Measurements from ENCODE around the gene MOSMO.

DNA sequence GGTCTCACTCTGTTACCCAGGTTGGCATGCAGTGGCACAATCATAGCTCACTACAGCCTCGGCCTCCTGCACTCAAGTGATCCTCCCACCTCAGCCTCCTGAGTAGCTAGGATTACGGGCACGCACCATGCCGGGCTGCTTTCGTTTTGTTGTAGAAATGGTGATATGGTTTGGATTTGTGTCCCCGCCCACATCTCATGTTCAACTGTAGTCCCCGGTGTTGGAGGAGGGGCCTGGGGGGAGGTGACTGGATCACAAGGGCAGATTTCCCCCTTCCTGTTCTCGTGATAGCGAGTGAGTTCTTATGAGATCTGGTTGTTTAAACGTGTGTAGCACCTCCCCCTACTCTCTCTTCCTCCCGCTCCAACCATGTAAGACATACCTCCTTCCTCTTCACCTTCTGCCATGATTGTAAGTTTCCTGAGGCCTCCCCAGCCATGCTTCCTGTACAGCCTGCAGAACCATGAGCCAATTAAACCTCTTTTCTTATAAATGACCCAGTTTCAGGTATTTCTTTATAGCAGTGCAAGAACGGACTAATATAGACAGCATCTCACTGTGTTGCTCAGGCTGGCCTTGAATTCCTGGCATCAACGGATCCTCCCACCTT, 12.9 kb upstream of the MOSMO start:
- TF ChIP-seq, protein P1, sequence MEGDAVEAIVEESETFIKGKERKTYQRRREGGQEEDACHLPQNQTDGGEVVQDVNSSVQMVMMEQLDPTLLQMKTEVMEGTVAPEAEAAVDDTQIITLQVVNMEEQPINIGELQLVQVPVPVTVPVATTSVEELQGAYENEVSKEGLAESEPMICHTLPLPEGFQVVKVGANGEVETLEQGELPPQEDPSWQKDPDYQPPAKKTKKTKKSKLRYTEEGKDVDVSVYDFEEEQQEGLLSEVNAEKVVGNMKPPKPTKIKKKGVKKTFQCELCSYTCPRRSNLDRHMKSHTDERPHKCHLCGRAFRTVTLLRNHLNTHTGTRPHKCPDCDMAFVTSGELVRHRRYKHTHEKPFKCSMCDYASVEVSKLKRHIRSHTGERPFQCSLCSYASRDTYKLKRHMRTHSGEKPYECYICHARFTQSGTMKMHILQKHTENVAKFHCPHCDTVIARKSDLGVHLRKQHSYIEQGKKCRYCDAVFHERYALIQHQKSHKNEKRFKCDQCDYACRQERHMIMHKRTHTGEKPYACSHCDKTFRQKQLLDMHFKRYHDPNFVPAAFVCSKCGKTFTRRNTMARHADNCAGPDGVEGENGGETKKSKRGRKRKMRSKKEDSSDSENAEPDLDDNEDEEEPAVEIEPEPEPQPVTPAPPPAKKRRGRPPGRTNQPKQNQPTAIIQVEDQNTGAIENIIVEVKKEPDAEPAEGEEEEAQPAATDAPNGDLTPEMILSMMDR (IDR thresholded peaks at IDR 0.05), result no peak
- TF ChIP-seq POLR2A (IDR thresholded peaks at IDR 0.05), result no peak

All from adrenal gland (tissue), 5 donors.